ENCODE measurements around the gene GBF1.

The GBF1 gene

DNA sequence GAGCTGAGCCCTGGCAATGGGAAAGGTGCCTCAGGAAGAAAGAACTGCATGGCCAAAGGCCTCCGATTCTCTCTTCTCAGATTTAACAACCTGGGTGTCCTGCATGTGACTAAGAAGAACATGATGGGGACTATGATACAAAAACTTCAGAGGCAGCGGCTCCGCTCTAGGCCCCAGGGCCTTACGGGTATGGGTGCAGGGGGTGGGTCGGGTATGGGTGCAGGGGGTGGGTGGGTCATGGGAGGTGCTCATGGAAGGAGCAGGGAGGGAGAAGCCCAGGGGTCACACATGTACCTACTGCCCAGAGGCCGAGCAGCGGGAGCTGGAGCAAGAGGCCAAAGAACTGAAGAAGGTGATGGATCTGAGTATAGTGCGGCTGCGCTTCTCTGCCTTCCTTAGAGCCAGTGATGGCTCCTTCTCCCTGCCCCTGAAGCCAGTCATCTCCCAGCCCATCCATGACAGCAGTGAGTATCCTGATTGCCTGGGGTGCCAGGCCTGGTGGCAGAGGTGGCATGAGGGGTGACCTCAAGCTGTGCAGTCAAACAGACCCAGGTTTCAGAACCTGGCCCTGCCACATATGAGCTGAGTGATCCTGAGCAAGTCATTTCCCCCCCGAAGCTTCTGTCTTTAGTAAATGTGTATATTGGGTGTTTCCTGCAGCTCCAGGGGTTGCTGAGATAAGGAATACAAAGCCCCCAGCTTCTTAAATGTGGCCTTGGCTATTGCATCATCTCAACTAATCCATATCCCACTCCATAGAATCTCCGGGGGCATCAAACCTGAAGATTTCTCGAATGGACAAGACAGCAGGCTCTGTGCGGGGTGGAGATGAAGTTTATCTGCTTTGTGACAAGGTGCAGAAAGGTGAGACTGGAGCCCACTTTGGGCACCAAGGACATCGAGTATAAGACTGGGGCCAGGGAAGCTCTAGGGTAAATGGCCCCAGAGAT lies 152.2 kb downstream of the GBF1 start:
- no peak for DNase-seq (ENCODE audit: low spot score)

DNA sequence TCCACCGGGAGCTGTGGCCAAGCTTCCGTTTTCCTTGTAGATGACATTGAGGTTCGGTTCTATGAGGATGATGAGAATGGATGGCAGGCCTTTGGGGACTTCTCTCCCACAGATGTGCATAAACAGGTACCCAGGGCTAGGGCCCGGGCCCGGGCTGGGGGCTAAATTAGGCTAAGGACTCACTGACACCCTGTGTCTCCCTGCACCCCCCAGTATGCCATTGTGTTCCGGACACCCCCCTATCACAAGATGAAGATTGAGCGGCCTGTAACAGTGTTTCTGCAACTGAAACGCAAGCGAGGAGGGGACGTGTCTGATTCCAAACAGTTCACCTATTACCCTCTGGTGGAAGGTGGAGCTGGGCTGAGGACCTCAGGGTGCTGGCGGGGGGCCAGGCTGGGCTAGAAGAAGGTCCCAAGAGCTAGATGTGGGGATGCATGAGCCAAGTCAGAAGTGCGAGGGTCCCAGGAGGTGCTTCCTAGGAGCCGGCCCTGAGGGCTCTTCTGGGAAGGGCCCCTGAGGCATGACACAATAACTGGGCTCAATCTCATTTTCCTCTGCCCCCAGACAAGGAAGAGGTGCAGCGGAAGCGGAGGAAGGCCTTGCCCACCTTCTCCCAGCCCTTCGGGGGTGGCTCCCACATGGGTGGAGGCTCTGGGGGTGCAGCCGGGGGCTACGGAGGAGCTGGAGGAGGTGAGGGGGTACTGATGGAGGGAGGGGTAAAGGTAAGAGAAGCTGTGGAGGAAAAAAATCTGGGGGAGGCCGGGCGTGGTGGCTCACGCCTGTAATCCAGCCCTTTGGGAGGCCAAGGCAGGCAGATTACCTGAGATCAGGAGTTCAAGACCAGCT lies 153.1 kb downstream of the GBF1 start:
- DNase-seq (ENCODE audit: low spot score) = no peak

DNA sequence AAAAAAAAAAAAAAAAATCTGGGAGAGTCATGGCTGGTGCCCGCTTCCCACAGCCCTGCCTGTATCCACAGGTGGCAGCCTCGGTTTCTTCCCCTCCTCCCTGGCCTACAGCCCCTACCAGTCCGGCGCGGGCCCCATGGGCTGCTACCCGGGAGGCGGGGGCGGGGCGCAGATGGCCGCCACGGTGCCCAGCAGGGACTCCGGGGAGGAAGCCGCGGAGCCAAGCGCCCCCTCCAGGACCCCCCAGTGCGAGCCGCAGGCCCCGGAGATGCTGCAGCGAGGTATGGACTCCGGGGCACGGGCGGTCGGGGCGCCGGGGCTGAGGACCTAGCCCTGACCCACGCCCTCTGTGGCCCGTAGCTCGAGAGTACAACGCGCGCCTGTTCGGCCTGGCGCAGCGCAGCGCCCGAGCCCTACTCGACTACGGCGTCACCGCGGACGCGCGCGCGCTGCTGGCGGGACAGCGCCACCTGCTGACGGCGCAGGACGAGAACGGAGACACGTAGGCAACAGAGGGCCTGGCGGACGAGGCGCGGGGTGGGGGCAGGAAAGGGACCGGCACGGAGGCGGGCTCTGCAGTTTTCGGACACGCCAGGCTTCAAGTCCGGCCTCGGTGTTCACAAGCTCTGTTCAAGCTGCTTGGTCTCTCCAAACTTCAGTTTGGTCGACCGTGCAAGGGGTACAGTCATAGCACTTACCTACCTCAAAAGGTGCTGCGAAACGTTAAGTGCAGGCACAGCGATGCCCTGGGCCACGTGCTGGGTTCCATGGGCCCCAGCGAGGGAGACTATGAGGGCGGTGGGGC lies 154.1 kb downstream of the GBF1 start:
- DNase-seq (ENCODE audit: low spot score) = peak; percentile 94

DNA sequence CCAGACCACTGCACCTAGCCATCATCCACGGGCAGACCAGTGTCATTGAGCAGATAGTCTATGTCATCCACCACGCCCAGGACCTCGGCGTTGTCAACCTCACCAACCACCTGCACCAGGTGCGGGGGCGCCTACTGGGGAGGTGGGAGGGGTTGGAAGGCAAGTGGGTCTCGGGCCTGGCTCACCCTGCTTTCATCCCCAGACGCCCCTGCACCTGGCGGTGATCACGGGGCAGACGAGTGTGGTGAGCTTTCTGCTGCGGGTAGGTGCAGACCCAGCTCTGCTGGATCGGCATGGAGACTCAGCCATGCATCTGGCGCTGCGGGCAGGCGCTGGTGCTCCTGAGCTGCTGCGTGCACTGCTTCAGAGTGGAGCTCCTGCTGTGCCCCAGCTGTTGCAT lies 154.7 kb downstream of the GBF1 start:
- DNase-seq (ENCODE audit: low spot score) = no peak

DNA sequence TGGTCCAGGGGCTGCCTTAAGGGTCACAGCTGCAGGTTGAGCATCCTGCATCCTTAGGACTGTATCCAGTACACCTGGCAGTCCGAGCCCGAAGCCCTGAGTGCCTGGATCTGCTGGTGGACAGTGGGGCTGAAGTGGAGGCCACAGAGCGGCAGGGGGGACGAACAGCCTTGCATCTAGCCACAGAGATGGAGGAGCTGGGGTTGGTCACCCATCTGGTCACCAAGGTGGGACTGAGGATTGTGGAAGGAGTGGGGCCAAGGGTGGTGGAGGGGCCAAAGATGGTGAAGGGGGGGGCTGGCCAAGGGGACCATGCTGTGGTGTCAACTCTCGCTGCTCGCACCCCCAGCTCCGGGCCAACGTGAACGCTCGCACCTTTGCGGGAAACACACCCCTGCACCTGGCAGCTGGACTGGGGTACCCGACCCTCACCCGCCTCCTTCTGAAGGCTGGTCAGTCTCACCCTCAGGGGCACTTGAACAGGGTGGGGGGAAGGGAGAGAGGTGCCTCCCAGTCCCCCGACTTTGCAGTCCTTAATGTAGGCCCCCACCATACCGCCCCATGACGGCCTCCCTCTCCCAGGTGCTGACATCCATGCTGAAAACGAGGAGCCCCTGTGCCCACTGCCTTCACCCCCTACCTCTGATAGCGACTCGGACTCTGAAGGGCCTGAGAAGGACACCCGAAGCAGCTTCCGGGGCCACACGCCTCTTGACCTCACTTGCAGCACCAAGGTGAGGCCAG lies 155.4 kb downstream of the GBF1 start:
- no peak for DNase-seq (ENCODE audit: low spot score)

DNA sequence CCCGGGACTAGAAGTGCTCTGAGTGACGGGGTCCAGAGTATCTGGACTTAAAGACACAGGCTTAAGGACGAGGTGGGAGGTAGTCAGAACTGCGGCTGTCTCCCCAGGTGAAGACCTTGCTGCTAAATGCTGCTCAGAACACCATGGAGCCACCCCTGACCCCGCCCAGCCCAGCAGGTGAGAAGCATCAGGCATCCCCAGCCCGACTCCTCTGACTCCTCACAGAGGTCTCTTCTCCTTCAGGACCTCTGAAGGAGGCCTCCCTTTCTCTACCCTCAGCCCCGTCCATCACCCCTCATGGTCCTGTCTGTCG lies 156.0 kb downstream of the GBF1 start:
- DNase-seq (ENCODE audit: low spot score) = no peak

DNA sequence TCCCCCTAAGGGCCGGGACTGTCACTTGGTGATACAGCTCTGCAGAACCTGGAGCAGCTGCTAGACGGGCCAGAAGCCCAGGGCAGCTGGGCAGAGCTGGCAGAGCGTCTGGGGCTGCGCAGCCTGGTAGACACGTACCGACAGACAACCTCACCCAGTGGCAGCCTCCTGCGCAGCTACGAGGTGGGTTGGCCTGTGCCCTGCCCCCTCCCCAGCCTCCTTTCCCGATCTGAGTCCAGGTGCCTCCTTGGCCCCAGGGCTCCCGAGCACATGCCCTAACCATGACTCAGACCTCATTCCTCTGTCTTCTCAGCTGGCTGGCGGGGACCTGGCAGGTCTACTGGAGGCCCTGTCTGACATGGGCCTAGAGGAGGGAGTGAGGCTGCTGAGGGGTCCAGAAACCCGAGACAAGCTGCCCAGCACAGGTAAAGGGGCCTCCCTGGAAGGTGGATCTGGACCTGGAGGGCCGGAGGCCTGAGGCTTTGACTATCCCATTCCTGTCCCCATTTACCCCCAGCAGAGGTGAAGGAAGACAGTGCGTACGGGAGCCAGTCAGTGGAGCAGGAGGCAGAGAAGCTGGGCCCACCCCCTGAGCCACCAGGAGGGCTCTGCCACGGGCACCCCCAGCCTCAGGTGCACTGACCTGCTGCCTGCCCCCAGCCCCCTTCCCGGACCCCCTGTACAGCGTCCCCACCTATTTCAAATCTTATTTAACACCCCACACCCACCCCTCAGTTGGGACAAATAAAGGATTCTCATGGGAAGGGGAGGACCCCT lies 156.6 kb downstream of the GBF1 start:
- DNase-seq (ENCODE audit: low spot score) = peak; percentile 53

DNA sequence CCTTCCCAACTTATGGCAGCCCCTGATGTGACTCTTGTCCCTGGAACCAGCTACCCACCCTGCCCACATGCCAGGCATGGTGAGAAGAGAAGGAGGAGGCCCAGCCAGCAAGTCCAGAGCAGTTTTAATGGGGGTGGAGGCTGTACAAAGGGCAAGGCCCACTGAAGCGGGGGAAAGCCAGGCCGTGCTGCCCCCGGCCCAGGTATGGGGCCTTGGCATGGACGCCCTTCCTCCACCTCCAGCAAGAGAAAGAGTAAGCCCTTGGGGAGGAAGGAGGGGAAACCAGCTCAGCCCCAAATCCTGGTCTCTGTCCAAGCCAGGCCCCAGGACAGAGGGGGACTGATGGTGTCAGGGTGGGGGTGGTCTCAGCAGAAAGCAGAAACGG lies 157.2 kb downstream of the GBF1 start:
- DNase-seq (ENCODE audit: low spot score) = no peak

DNA sequence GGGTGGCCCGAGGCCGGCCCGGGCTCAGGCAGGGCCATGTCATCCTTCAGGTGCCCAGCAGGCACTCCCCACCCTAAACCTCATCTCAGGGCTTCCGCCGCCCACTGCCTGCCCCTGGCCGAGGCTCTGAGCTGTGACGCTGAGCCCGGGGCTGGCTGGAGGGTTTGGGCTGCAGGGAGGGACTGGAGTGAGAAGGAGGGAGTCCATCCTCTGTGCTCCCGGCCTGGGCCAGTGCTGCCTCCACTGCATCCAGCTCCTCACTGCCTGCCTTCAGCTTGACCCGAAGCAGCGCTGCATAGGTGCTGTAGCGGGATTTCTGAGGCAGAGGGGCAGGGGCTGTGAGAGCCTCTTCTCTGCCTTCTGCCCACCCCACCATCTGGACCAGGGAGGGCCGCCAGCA lies 157.8 kb downstream of the GBF1 start:
- no peak for DNase-seq (ENCODE audit: low spot score)

DNA sequence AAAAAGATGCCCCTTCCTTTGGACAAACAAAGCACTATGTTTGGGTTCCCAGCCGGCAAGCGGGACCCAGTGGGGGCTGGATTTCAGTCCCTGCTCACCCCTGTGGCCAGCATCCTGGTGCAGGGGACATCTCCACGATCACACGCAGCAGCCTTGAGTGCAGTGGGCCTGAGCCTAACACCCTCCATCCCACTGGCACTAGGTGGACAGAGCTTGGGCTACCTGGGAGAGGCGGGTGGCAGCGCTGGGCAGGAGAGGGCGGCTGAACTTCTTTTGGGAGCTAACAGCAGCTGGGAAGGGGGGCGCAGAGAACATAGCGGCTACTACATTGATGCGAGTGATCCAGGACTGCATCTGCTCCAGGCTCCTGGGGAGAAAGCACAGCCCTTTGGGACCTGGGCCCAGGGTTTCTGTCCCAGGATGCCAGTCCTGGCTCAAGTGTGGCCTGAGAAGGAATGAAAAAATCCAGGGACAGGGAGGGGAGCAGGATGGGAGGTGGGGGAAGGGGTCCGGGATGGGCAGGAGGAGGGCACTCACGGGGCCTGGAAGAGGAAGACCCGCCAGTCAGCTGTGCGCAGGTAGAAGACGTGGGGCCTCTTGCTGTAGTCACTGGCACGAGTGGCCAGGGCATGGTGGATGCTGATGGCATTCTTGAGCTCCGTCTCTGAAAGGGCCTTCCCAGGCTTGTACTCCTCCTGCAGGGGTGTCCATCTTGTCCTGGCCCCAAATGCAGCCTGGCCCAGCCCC lies 159.2 kb downstream of the GBF1 start:
- no peak for DNase-seq (ENCODE audit: low spot score)

DNA sequence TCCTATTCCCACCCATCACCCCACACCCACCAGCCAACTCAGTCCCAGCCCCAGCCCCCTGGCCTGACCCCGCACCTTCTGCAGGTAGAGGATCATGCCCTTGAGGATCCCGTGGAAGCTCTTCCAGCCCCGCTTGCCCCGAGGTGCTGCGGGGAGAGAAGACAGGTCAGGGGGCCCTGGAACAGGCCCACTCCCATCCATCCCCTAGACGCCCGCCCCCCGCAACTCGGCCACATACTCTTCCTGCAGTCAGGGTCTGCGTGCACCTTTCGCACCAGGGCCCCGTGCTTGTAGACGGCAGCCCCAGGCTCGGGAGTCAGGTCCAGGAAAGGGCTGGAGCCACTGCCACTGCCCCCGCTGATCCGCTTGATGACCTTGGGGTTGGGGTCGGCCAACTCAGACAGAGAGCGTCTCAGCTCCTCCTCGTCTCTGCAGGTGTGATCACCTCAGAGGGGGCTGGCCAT lies 159.8 kb downstream of the GBF1 start:
- DNase-seq (ENCODE audit: low spot score) = no peak

DNA sequence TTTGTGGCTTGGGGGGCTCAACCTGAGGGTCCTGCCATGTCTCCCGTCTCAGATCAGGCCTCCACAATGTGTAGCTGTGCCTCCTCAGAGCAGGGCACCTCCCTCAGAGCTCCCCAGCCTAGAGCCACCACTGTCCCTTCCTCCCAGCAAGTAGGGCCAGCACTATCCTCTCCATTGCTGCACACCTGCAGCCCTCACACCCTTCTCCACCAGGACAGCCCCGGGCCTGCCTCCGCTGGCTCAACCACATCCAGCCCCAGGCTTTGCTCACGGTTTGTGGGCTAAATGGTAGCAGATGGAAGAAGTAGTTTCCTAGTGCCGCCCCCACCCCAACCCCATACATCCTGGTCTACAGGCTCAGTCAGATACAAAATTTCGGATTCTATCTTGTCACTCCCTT lies 160.3 kb downstream of the GBF1 start:
- no peak for DNase-seq (ENCODE audit: low spot score)

DNA sequence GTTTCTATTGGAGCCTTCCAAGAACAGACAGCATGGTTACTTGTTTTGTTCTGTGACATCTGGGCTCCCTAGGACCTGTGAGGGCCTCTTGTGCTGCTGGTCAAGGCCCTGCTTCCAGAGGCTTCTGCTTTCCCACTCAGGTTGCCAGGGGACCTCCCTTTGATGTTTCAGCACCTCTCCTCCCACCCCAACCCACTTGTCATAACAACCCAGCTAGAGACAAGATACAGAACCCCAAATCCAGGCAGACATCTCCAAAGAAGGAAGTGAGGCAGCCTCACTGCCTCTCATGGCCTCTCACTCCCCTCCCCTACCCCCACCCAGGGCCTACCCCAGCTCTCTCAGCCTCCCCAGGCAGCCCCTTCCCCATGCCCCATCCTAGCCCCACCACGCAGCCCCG lies 161.5 kb downstream of the GBF1 start:
- DNase-seq (ENCODE audit: low spot score) = no peak

DNA sequence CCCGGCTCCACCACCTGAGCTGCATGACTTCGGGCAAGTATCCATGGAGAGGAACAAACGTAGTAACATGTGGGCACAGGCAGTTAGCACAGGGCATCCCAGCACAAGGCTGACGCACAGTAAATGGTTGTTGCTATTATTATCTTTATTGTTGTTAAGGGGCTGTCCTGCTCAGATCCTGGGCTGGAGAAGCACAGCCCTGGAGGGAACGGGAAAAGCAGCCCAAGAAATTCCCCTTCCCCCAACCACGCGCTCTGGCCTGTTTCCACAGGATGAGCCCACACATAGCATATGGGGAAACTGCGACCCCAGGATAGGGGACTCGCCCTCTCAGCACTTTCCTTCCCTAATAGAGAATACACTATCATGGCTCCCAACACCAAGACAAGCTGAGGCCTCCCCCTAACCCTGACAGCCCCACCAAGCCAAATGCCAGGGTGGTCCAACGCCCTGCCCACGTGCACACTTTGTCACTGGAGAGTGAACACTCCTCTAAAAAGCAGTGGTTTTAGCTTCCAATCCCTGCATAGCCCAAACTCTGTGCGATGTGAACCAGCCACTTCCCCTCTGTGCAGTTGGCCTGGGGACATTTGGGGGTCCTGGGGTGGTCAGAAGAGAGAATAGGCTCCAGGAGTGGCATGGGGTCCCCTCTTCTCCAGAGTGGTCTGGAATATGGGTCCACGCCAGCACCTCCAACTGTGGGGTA lies 162.2 kb downstream of the GBF1 start:
- DNase-seq (ENCODE audit: low spot score) = no peak

DNA sequence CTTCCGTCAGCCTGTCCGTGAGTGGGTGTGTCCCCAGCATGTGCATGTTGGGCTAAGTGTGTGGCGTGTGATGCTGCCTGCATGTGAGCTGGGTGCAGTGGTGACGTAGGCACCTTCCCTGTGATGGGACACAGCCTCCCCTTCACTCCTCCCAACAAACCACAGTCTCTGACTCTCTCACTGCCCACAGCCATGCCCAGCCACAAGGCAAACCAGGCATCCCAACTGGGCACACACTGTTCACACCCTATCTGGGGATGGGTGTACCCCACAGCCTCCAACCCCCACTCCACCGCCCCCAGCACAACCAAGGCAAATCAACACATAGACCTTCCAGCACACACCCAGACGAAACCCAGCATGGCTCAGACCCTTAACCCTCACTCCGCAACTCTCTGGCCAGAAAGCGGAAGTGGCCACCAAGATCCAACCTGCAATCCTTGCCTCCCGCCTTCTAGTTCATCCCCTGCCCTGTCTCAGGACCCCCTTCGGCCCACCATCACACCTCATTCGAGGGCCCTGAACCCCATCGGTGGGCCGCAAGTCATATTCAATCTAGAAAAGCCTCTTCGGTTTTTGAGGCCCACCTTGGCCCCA lies 162.9 kb downstream of the GBF1 start:
- DNase-seq (ENCODE audit: low spot score) = no peak

DNA sequence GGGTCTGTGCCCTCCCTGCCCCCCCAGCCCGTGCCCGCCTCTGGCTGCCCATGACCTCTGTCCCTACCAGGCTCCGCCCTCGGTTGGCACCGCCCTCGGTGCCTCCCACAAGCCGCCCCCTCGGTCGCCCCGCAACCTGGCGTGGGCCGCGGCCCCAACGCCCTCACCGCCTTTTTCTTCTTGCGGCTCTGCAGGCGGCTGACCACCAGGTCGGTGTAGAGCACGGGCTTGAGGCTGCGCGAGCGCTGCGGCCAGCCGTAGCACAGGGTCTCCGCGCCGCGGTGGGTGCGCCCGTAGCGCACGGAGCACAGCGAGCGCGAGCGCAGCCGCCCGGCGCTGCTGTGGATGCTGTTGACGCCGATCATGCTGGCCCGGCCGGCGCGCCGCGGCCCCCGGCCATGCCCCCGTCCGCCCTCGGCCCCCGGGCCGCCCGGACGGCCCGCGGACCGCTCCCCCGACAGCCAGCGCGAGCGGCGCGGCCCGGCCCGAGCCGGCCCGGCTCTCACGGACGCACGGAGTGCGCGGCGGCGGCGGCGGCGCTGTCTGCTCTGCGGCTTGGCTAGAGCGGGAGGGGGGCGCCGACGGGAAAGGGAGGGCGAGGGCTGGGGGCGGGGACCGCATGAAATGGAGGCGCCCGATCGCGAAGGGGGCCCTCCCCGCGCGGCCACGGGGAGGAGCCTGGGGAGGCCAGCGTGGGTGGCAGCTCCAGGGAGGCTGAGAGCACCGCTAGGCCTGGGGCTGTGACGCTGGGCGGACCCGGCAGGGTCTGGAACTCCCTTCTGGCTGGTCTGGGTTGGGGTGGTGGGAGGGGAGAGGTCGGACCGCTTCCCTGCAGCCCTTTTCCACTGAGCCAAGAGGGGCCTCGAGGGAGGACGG lies 163.6 kb downstream of the GBF1 start:
- peak; percentile 47 for DNase-seq (ENCODE audit: low spot score)

DNA sequence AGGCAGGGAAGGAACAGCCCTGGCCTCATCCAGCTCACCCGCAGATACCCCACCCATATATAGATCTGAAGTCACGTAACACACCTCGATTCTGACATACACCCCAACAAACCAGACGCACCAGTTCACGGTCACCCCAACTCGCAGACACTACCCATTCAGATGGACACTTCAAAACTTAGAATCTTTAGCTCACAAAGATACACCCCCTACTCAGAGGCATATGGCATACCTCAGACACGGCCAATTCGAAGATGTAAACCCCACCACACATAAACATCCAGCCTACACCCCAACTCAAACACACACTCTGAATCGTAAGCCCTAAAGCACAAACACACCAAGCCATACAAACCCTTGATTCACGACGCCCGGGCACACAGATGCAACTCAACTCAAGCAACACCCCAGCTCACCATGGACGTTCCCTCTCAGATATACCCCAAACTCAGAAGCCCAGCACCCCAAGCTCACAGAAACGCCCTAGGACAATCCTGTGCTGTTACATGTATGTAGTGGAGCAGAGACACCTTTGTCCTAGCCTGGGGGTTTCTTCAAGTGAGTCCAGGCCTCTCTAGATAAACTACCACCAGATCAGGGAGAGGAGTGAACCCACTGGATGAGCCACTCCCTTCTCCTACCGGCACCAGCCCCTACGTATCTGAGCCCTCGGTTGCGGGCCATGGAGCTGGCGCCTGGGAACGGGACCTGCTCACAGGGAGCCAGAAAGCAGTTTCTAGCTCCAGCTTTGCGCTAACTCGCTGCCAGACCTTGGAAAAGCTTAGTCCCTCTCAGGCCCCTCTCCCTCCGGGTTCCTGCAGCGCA lies 164.5 kb downstream of the GBF1 start:
- no peak for DNase-seq (ENCODE audit: low spot score)

All from hepatic stellate cell (primary cell).